SK-MEL-5 (cell line): ENCODE data around the gene CD46. TPM values are rescaled to one million over a fixed set of nuclear protein-coding genes. Genes with fewer than 3 reads are reported as not detected.

Experiments used
- DNase-seq: peaks from one replicate; pipeline ENCODE4 v3.0.0-alpha.2; 2016; ENCODE audit warnings: low read depth, low spot score
- in situ Hi-C: cut with HindIII; loops from 2 replicates; pipeline ENCODE4 v1.10.0; 2016; ENCODE audit warnings: low sequenced_read_pairs, high pct_unique_total_duplicates, low pct_unique_long_range_greater_than_20kb
- total RNA-seq: library from RNA; depleted of rRNA; stranded (reverse); fragments of >200 nt; shearing (Covaris generic); gene quantifications from 2 replicates; pipeline ENCODE4 v1.2.3, GENCODE V29; 2014

CD46 gene
- total RNA-seq, 1 experiment from 2014 or later, result 60.4 TPM

GRCh38 chr1:207831517-207832327 is 79.9 kb downstream of the CD46 start:
- in situ Hi-C loops, result no loop called here
- DNase-seq, result no peak

GRCh38 chr1:207832796-207833195 is 80.9 kb downstream of the CD46 start:
- no peak for DNase-seq
- in situ Hi-C loops, result no loop called here

GRCh38 chr1:207833381-207833780 is 81.5 kb downstream of the CD46 start:
- in situ Hi-C loops, result no loop called here
- DNase-seq, result no peak

- no peak for DNase-seq
- in situ Hi-C loops, result no loop called here
Measured at GRCh38 chr1:207833956-207834660, 82.3 kb downstream of the CD46 start.

GRCh38 chr1:207835958-207836357 is 84.1 kb downstream of the CD46 start:
- DNase-seq, result no peak
- in situ Hi-C loops, result no loop called here

GRCh38 chr1:207836591-207837347 is 84.9 kb downstream of the CD46 start:
- DNase-seq, result no peak
- in situ Hi-C loops, result no loop called here

GRCh38 chr1:207837673-207838072 is 85.8 kb downstream of the CD46 start:
- no peak for DNase-seq
- in situ Hi-C loops, result no loop called here

- DNase-seq, result no peak
- in situ Hi-C loops, result no loop called here
Measured at GRCh38 chr1:207838156-207839082, 86.6 kb downstream of the CD46 start.

GRCh38 chr1:207839083-207839413 is 87.2 kb downstream of the CD46 start:
- in situ Hi-C loops, result no loop called here
- DNase-seq, result no peak

- no peak for DNase-seq
- in situ Hi-C loops, result no loop called here
Measured at GRCh38 chr1:207840380-207840779, 88.5 kb downstream of the CD46 start.

- DNase-seq, result no peak
- in situ Hi-C loops, result no loop called here
Measured at GRCh38 chr1:207841293-207841692, 89.4 kb downstream of the CD46 start.

- DNase-seq, result no peak
- in situ Hi-C loops, result no loop called here
Measured at GRCh38 chr1:207841901-207842300, 90.0 kb downstream of the CD46 start.

- in situ Hi-C loops, result no loop called here
- DNase-seq, result no peak
Measured at GRCh38 chr1:207842506-207842905, 90.7 kb downstream of the CD46 start.

- in situ Hi-C loops, result no loop called here
- no peak for DNase-seq
Measured at GRCh38 chr1:207844371-207844770, 92.5 kb downstream of the CD46 start.
